ENCODE results near the gene DOCK1. TPM values are rescaled to one million over a fixed set of nuclear protein-coding genes. Genes with fewer than 3 reads are reported as not detected.

DOCK1 gene
- total RNA-seq, 6 experiments from 2014 or later: 50.6 to 59.9 (median 54.7) TPM

DNA sequence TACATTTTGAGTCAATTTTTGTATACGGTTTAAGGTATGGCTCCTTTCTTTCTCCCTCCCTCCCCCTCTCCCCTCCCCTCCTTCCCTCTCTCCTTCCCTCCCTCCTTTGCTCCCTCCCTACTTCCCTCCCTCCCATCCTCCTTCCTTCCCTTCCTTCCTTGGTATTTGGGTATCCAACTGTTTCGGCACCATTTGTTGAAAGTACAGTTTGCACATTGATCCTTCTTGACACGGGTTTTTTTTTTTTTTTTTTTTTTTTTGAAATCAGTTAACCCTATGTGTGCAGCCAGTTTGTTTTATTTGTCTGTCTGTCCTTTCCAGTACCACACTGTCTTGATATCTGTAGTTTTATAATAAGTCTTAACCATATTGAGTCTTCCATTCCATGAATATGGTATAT is 331.0 kb downstream of the DOCK1 start:
- TF ChIP-seq, protein P1, sequence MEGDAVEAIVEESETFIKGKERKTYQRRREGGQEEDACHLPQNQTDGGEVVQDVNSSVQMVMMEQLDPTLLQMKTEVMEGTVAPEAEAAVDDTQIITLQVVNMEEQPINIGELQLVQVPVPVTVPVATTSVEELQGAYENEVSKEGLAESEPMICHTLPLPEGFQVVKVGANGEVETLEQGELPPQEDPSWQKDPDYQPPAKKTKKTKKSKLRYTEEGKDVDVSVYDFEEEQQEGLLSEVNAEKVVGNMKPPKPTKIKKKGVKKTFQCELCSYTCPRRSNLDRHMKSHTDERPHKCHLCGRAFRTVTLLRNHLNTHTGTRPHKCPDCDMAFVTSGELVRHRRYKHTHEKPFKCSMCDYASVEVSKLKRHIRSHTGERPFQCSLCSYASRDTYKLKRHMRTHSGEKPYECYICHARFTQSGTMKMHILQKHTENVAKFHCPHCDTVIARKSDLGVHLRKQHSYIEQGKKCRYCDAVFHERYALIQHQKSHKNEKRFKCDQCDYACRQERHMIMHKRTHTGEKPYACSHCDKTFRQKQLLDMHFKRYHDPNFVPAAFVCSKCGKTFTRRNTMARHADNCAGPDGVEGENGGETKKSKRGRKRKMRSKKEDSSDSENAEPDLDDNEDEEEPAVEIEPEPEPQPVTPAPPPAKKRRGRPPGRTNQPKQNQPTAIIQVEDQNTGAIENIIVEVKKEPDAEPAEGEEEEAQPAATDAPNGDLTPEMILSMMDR (IDR thresholded peaks at IDR 0.05): no peak
- Mint-ChIP-seq H3K4me1 (ENCODE audit: low read depth) (no peaks in the 10 kb centered on the region), H3K27ac (no peak overlapping the region), H3K27me3 (ENCODE audit: insufficient read depth) (no peaks in the 10 kb centered on the region; the same call in 1 of the 2 replicates), H3K9me3 (no peaks in the 10 kb centered on the region), H3K4me3 (no peak overlapping the region), H3K36me3 (ENCODE audit: low read depth) (no peaks in the 10 kb centered on the region; the same call in 1 of the 2 replicates)
- no peak for DNase-seq

DNA sequence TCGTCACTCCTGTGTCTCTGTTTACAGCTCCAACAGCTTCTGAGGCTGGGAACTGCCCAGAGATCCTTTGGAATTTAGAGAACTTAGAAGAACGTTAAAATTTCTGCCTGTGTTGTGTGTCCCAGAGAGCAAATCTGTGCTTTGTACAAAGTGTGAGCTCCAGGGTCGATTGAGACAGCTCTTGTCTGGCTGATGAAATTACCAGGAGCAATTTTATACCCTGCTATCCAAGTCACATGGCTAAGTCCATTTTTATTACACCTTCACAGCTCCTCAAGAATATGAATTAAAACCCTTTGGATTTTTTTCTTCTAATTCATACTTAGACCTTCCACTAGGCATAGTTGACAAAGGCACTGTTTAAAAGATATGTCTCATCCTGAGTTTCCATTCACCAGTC is 337.7 kb downstream of the DOCK1 start:
- Mint-ChIP-seq H3K36me3 (ENCODE audit: low read depth) (no peaks in the 10 kb centered on the region; the same call in 1 of the 2 replicates), H3K27me3 (ENCODE audit: insufficient read depth) (no peaks in the 10 kb centered on the region), H3K9me3 (no peaks in the 10 kb centered on the region), H3K4me3 (no peak overlapping the region), H3K27ac (no peak overlapping the region), H3K4me1 (ENCODE audit: low read depth) (peaks cover 7% of the 10 kb centered on the region)
- DNase-seq: no peak
- TF ChIP-seq, protein P1 (IDR thresholded peaks at IDR 0.05): no peak

DNA sequence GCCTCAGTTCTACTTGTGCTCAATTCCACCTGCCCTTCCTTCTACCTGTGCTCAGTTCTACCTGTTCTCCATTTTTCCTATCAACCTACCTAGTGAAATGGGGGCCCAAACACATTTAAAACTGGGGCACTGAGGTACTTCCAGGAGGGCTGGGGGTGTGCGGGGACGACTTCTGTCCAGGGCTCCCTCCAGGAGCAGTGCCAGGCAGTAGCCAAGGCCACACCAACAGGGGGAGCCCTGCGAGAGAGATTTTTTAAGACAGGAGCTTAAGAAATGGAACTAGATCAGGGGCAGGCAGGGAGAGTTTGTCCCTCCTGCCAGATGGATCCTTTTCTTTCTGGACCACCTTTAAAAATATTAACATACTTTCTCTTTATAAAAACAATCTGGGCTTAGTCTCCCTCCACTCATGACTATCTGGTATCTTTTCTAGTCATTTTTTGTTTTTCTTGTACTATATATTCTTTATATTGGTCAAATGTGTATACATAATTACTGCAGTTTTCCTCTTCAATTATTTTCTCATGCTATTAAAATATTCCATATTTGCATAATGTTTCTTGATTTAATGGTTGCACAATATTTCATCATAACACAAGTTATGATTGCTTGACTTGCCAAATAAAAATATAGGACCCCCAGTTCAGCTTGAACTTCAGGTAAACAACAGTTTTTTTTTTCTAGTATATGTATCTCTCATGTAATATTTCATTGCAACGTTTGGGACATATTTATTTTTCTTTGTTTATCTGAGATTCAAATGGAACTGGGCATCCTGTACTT is 338.5 kb downstream of the DOCK1 start:
- DNase-seq: peak; percentile 11
- H3K27ac Mint-ChIP-seq: no peak overlapping the region

DNA sequence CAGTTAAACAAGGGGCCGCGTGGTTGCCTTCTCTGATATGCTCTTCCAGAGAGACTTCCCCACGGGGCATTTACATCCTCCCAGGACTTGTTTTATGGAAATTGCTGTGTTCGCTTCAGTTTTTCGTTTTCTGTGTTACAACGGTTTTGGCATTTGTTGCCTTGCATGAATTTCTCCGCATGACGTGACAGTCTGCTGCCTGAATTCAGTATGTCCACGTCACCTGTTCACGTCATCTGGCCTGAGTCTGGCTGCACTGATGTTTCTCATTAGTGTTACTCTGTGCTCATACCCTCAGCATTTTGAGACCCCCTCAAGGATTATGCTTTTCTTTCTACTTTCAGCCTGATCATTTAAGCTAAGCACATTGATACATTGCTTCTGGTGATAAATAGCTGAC is 340.2 kb downstream of the DOCK1 start:
- Mint-ChIP-seq H3K9me3 (no peaks in the 10 kb centered on the region), H3K27ac (no peak overlapping the region), H3K36me3 (ENCODE audit: low read depth) (peaks cover 14% of the 10 kb centered on the region), H3K4me1 (ENCODE audit: low read depth) (peaks cover 7% of the 10 kb centered on the region), H3K27me3 (ENCODE audit: insufficient read depth) (peaks cover 2% of the 10 kb centered on the region; the same call in 1 of the 2 replicates), H3K4me3 (no peak overlapping the region)
- TF ChIP-seq, protein P1 (IDR thresholded peaks at IDR 0.05): no peak
- no peak for DNase-seq

More for the DNA sequence above, 338.5 kb downstream of the DOCK1 start:
- Mint-ChIP-seq H3K36me3 (ENCODE audit: low read depth) (peaks cover 4% of the 10 kb centered on the region), H3K4me3 (no peak overlapping the region), H3K27me3 (ENCODE audit: insufficient read depth) (no peaks in the 10 kb centered on the region), H3K4me1 (ENCODE audit: low read depth) (peaks cover 7% of the 10 kb centered on the region), H3K9me3 (no peaks in the 10 kb centered on the region)
- TF ChIP-seq, protein P1 (IDR thresholded peaks at IDR 0.05): peak; percentile 79

DNA sequence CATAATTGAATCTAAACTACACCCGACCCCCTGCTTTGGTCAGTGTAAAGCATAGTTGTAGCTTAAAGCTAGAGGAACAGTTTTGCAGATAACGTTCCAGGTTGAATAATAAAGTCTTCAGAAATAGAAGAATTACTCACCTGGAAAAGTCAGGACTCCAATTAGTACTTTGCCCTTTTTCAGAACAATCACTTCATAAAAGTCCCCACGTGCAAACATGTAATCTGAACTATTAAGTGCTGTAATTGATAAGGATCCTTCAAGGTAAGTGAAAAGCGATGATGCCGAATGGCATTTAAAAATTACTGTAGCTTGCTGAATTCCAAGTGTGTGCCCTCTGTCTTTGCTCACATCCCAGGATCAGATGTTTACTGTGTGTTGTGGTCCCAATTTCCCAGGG is 344.8 kb downstream of the DOCK1 start:
- Mint-ChIP-seq H3K27ac (no peak overlapping the region), H3K36me3 (ENCODE audit: low read depth) (peaks cover 26% of the 10 kb centered on the region), H3K9me3 (no peaks in the 10 kb centered on the region), H3K4me3 (no peak overlapping the region), H3K4me1 (ENCODE audit: low read depth) (no peaks in the 10 kb centered on the region), H3K27me3 (ENCODE audit: insufficient read depth) (peaks cover 2% of the 10 kb centered on the region; the same call in 1 of the 2 replicates)
- no peak for DNase-seq
- TF ChIP-seq, protein P1 (IDR thresholded peaks at IDR 0.05): no peak

Data from HFFc6 (cell line).